ENCODE data around the gene FAM131B. TPM values are rescaled to one million over a fixed set of nuclear protein-coding genes. Genes with fewer than 3 reads are reported as not detected.

FAM131B gene
- total and polyA plus RNA-seq, 9 of the 15 experiments (the other 6 are each of a cell fraction or from before 2014, with no cell fraction given) = 0.03 to 0.04 TPM; not detected in 7

GRCh38 chr7:143396182-143396581 lies 33.7 kb upstream of the FAM131B start:
- DNase-seq (ENCODE audit: extremely low read depth in 1 of 4, low spot score in 3 of 4) (no peak), ATAC-seq (peak; percentile 21), FAIRE-seq (no peak)
- TF ChIP-seq KDM4B (IDR thresholded peaks at IDR 0.05; ENCODE audit: borderline replicate concordance in 2 of 2, low read depth in 1 of 2) = no peak
- no peak for TF ChIP-seq THRAP3 (IDR thresholded peaks at IDR 0.05; ENCODE audit: borderline replicate concordance)
- no peak for TF ChIP-seq CEBPB (tag; IDR thresholded peaks at IDR 0.05)
- 0 out of 6 replicates have a peak, but pooled peaks of 2 of the 3 experiments have one; percentile 3 to 11 for TF ChIP-seq CTCF (IDR thresholded peaks at IDR 0.05 in 2 of 3, conservative IDR thresholded peaks at IDR 0.05 in 1 of 3; ENCODE audit: insufficient read depth in 2 of 3, low read depth in 1 of 3, low read length in 3 of 3)
- Histone ChIP-seq H2AFZ (ENCODE audit: low read depth, low read length) (no peak overlapping the region), H3K4me2 (ENCODE audit: insufficient read depth, low read length) (no peak overlapping the region), H4K20me1 (replicated peaks; ENCODE audit: control insufficient read depth, insufficient read depth, low read length) (peaks cover 25% of the 10 kb centered on the region), H3K36me3 (ENCODE audit: control insufficient read depth, insufficient read depth, low read length) (peaks cover 7% of the 10 kb centered on the region; the same call in 1 of the 3 replicates), H3K9me1 (ENCODE audit: control insufficient read depth, insufficient read depth, low read length) (peaks cover 3% of the 10 kb centered on the region), H3K79me2 (ENCODE audit: control insufficient read depth, insufficient read depth, low read length) (no peaks in the 10 kb centered on the region), H3K9ac (ENCODE audit: insufficient read depth in 1 of 2, low read depth in 2 of 2, low read length in 2 of 2) (no peak overlapping the region), H3K4me3 (no peak overlapping the region), H3K9me3 (replicated peaks; ENCODE audit: control insufficient read depth, insufficient read depth, low read depth, low read length) (no peaks in the 10 kb centered on the region), H3K27ac (ENCODE audit: extremely low read depth, low read depth, low read length) (no peak overlapping the region), H3K4me1 (replicated peaks in 1 of 2; ENCODE audit: control insufficient read depth in 2 of 2, insufficient read depth in 2 of 2, low read length in 2 of 2) (peaks cover 0 to 17% of the 10 kb centered on the region in 2 experiments; a peak in 2 of 5 replicates), H3K27me3 (ENCODE audit: control insufficient read depth in 2 of 2, insufficient read depth in 2 of 2, low read length in 2 of 2) (peaks cover 40 to 74% of the 10 kb centered on the region in 2 experiments; a peak in 4 of 5 replicates)
- intact Hi-C loops (cut with micrococcal nuclease) (no loop called here), in situ Hi-C loops (cut with MboI) (no loop called here)
- WGBS (ENCODE audit: insufficient coverage, low coverage, missing lambda C conversion rate) = 24% methylated on average over 7 of the region's 7 CpGs
- ChIA-PET CTCF (ENCODE audit: low intra/inter-chr PET ratio) (interaction anchor here (1.4 kb wide), 1 partner anchor 341 kb away, joined by 4 read pairs; no protein-coding TSS in a partner anchor), POLR2A (interaction anchor here (0.8 to 9.7 kb wide), 6 partner anchors 8 to 12 kb away, joined by 3 to 131 read pairs (median 4); partner anchors contain the start of gene EPHA1)
- BruUV-seq (replicated peaks) = no TSS peak
